IPS-NIHi7 (cell line): ENCODE results near the gene SPDYE6.
"Not testable (repeated sequence)": the region's sequence is repeated elsewhere in the genome, so short reads cannot be mapped to it uniquely, and the experiment has no call there.

Experiments
- DNase-seq: peaks from one replicate; pipeline ENCODE4 v3.0.0; 2012; ENCODE audit warnings: mixed read lengths; ENCODE audit errors: extremely low spot score

Gene SPDYE6, protein sequence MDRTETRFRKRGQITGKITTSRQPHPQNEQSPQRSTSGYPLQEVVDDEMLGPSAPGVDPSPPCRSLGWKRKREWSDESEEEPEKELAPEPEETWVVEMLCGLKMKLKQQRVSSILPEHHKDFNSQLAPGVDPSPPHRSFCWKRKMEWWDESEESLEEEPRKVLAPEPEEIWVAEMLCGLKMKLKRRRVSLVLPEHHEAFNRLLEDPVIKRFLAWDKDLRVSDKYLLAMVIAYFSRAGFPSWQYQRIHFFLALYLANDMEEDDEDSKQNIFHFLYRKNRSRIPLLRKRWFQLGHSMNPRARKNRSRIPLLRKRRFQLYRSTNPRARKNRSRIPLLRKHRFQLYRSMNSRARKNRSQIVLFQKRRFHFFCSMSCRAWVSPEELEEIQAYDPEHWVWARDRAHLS

GRCh38 chr7:102356344-102356743 is at the start of gene SPDYE6:
Gene SPDYE6, minus strand, starts transcription at chr7:102356444. Its CDS starts 421 bp downstream, at chr7:102356023.
- DNase-seq = not testable (repeated sequence)

GRCh38 chr7:102404862-102405188 is 48.6 kb upstream of the SPDYE6 start:
- DNase-seq = not testable (repeated sequence)

- peak; percentile 88 for DNase-seq
Observed at GRCh38 chr7:102404005-102404861, 48.0 kb upstream of the SPDYE6 start.

DNA sequence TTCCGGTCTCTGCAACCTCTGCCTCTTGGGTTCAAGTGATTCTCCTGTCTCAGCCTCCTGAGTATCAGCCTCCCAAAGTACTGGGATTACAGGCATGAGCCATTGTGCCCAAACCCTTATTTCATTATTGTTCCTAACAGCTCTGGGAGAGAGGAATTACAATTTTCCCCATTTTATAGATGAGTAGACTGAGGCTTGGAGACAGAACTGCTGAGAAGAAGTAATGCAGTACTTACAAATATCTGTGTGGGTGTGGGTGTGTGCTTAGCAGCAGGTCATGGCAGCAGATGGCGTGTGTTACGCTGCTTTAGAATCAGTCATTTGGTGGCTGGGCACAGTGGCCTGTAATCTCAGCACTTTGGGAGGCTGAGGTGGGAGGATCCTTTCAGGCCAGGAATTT is 47.3 kb upstream of the SPDYE6 start:
- DNase-seq = no peak

- no peak for DNase-seq
Observed at GRCh38 chr7:102400360-102400759, 44.1 kb upstream of the SPDYE6 start.

DNA sequence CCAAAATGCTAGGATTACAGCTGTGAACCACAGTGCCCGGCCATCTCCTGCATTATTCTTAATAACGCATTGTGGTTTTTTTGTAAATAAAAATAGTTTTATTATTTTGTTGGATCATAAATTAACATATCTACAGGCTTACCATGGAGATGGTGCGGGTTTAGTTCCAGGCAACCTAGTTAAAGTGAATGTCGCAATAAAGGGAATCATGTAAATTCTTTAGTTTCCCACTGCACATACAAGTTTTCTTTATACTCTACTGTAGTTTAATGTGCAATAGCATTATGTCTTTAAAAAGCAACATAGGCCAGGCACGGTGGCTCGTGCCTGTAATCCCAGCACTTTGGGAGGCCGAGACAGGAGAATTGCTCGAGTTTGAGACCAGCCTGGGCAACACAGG is 42.3 kb upstream of the SPDYE6 start:
- DNase-seq = no peak

GRCh38 chr7:102396710-102397019 is 40.4 kb upstream of the SPDYE6 start:
- DNase-seq = no peak

GRCh38 chr7:102395873-102396709 is 39.8 kb upstream of the SPDYE6 start, which contains the start of gene PRKRIP1:
Gene PRKRIP1, plus strand, starts transcription at chr7:102396363. Its CDS starts 49 bp downstream, at chr7:102396412.
- DNase-seq = peak; percentile 95

DNA sequence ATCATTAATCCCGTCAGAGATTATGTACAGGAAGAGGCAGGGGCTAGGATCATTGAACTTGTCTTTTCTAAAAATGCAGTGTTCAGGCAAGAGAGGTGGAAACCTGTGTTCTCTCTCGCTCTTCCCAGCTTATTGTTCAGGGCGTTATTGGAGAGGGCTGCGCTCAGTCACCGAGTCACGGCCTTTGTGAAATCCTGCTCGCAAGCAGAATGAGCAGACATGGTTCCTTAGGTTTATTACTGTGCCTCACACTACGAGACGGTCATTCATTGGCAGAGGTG is 39.3 kb upstream of the SPDYE6 start:
- DNase-seq = no peak

DNA sequence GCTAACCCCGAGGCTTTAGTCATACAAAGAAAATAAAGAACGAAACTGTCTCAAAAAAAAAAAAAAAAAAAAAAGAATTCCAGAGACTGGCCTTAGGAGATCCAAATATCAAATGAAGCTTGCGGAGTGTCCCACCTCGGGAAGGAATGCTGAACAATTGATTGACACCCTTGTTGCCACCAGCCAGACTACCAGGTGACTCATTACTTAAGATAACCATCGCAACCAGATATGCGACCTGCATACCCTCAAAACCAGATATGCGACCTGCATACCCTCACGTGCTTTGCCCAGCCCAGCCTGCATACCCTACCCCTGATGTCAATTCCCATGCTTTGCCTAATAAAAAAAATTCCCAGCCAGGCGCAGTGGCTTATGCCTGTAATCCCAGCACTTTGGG is 37.2 kb upstream of the SPDYE6 start:
- no peak for DNase-seq

GRCh38 chr7:102392330-102392729 is 36.1 kb upstream of the SPDYE6 start:
- no peak for DNase-seq

DNA sequence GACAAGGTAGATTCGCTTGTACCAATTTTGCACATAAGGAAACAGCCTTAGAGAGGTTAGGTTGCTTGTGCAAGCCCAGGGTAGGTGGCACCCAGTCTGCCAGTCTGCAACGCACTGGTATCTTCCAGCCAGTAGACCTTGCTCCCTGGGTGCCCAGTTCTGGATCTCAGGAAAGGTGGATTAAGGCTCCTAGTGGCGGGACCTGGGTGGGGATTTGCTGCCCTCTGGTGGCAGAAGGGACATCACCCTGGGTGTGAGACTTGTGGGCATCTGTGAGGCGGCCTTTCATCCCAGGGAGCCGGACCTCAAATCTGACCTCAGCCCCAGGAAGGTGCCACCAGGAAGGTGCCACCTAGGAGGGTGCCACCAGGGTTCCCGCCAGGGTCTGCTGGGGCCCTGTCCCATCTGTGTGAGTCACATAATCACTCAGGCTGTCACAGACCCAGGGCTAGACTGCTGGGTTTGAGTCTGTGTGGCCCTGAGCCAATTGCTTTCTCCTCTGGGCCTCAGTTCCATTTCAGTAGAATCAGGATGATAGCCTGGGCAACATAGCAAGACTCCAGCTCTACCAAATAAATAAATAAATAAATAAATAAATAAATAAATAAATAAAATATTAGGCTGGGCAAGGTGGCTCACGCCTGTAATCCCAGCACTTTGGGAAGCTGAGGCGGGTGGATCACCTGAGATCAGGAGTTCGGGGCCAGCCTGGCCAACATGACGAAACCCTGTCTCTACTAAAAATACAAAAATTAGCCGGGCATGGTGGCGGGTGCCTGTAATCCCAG is 34.6 kb upstream of the SPDYE6 start:
- DNase-seq = peak; percentile 85

DNA sequence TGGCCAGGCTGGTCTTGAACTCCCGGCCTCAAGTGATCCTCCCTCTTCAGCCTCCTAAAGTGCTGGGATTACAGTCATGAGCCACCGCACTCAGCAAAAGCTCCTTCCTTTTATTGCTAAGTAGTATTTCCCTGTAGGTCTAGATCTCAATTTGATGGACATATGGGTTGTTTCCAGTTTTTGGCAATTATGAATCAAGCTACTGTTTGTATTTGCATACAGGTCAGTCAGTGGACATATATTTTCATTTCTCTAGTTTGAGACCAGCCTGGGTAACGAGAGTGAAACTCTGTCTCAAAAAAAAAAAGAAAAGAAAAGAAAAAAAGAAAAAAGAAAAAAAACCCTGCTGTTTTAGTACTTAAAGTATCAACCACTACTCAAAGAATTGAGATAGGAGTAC is 33.6 kb upstream of the SPDYE6 start:
- no peak for DNase-seq

DNA sequence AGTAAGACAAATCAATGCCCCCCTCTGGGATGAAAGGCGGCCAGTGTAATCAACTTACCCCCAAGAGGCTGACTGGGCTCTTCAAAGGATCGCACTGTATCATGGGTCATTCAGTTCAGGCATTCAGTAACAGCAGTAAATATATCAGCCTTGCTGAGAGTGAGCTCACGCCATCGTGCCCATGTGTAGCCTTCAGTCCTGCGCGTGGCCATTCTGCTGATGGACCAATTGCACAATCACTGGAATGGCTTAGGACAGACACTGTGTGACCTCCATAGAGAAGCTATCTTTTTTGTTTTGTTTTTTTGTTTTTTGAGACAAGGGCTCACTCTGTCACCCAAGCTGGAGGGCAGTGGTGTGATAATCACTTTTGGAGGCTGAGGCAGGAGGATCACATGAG is 30.8 kb upstream of the SPDYE6 start:
- DNase-seq = no peak

DNA sequence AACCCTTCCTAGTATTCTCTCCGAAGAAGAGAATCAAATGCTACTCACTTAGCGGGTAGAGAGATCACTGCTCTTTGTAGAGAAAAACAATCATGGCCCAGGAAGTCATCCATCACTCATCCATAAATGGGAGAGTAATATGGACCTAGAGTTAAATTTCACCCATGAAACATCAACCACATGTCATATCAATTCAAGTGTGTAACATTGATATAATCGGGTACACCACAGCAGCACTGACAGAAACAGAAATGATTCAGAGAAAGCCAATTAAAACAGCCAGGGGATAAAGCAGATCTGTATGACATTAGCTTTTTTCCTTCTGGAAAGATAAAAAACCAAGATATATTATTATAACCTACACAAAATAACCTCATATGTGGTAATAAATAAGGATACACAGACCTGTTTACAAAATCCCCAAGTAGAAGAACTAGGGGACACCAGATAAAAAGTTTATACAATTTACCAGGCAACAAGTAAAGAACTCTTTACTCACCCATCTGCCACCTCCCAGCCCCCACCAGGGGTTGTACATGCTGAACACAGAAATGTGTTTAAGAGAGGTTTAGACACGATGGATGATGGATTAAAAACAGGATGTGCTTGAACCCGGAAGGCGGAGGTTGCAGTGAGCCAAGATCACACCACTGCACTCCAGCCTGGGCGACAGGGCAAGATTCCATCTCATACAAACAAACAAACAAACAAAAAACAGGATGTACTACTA is 25.6 kb upstream of the SPDYE6 start:
- not testable (repeated sequence) for DNase-seq

DNA sequence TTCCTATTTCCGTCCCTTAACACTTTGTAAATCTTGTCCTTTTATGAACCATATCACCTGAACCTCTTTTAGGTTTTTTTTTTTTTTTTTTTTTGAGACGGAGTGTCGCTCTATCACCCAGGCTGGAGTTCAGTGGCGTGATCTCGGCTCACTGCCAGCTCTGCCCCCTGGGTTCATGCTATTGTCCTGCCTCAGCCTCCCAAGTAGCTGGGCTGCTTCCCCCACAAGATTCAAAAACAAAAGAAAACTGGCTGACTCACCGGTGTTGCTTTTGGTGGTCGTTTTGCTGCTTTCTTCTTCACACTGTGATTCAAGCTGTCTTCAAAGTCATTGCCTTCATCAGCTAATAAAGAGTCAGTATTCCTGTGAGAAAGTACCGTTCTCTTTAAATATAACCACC is 24.6 kb upstream of the SPDYE6 start:
- not testable (repeated sequence) for DNase-seq

GRCh38 chr7:102376964-102377466 is 20.8 kb upstream of the SPDYE6 start:
- DNase-seq = no peak

DNA sequence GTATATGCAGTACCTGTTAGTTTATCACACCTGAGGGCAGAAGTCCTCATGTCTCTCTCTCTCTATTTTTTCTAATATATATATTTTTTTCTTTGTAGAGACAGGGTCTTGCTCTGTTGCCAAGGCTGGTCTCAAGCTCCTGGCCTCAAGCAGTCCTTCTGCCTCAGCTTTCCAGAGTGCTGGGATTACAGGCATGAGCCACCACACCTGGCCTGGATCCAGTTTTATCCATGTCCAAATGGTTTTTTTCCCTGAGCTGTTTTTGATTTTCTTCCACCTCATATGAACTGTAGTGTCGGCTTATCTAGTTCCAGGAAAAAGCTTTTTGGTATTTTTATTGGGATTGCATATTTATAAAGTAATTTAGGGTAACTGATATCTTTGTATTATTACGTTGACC is 16.6 kb upstream of the SPDYE6 start:
- DNase-seq = not testable (repeated sequence)

- DNase-seq = not testable (repeated sequence)
Observed at GRCh38 chr7:102370038-102370437, 13.8 kb upstream of the SPDYE6 start.

- DNase-seq = not testable (repeated sequence)
Observed at GRCh38 chr7:102365390-102365789, 9.1 kb upstream of the SPDYE6 start.
